HG03103 (cell line): ENCODE results near the gene NFE2L2.
A peak's percentile ranks its signal among the peaks of the same experiment; 100 is the strongest.
"Not testable (repeated sequence)": the region's sequence is repeated elsewhere in the genome, so short reads cannot be mapped to it uniquely, and the experiment has no call there.

ENCODE experiments used
- ATAC-seq: cut with Tn5 transposase; IDR thresholded peaks from one replicate; pipeline ENCODE4 v1.9.1; 2021; ENCODE audit warnings: low read depth; ENCODE audit not compliant: unreplicated experiment

The NFE2L2 gene

GRCh38 chr2:177239932-177240630 lies 24.4 kb downstream of the NFE2L2 start:
- ATAC-seq, result peak; percentile 60

- ATAC-seq, result no peak
Measured at GRCh38 chr2:177239053-177239452, 25.5 kb downstream of the NFE2L2 start.

- no peak for ATAC-seq
Measured at GRCh38 chr2:177237932-177238331, 26.6 kb downstream of the NFE2L2 start.

- ATAC-seq, result no peak
Measured at GRCh38 chr2:177235855-177236437, 28.6 kb downstream of the NFE2L2 start.

- ATAC-seq, result no peak
Measured at GRCh38 chr2:177234267-177234666, 30.3 kb downstream of the NFE2L2 start.

- no peak for ATAC-seq
Measured at GRCh38 chr2:177232098-177232704, 32.3 kb downstream of the NFE2L2 start.

GRCh38 chr2:177231270-177231669 lies 33.3 kb downstream of the NFE2L2 start:
- ATAC-seq, result no peak

GRCh38 chr2:177229442-177230242 lies 34.9 kb downstream of the NFE2L2 start:
- no peak for ATAC-seq

GRCh38 chr2:177225965-177226360 lies 38.6 kb downstream of the NFE2L2 start:
- ATAC-seq, result no peak

GRCh38 chr2:177223436-177223835 lies 41.1 kb downstream of the NFE2L2 start:
- ATAC-seq, result not testable (repeated sequence)

- no peak for ATAC-seq
Measured at GRCh38 chr2:177221970-177222369, 42.6 kb downstream of the NFE2L2 start.

- ATAC-seq, result no peak
Measured at GRCh38 chr2:177221534-177221933, 43.0 kb downstream of the NFE2L2 start.

GRCh38 chr2:177219787-177220186 lies 44.7 kb downstream of the NFE2L2 start:
- ATAC-seq, result not testable (repeated sequence)

- no peak for ATAC-seq
Measured at GRCh38 chr2:177217247-177217843, 47.2 kb downstream of the NFE2L2 start.

- ATAC-seq, result peak; percentile 39
Measured at GRCh38 chr2:177212891-177213856, 51.4 kb downstream of the NFE2L2 start.

GRCh38 chr2:177212106-177212890 lies 52.2 kb downstream of the NFE2L2 start, which contains the start of gene HNRNPA3:
Gene HNRNPA3 (plus strand): TSS chr2:177212794. CDS start chr2:177212800, 6 bp downstream.
- ATAC-seq, result peak; percentile 82

- ATAC-seq, result no peak
Measured at GRCh38 chr2:177211576-177212105, 52.9 kb downstream of the NFE2L2 start.

GRCh38 chr2:177211169-177211568 lies 53.4 kb downstream of the NFE2L2 start:
- no peak for ATAC-seq
